Stimulated activated CD8-positive, alpha-beta memory T cell treated with anti-CD3 and anti-CD28 coated beads, Interleukin-15, amount 100 ng/mL, for 4 hours (primary cell): ENCODE data around the gene UBA1.
A peak's percentile ranks its signal among the peaks of the same experiment; 100 is the strongest.

Source experiments
- DNase-seq, 2 donors: peaks; one replicate each; pipeline ENCODE4 v3.0.0-alpha.2; 2020; ENCODE audit warnings: low read depth in 2 of 2

UBA1 gene

DNA sequence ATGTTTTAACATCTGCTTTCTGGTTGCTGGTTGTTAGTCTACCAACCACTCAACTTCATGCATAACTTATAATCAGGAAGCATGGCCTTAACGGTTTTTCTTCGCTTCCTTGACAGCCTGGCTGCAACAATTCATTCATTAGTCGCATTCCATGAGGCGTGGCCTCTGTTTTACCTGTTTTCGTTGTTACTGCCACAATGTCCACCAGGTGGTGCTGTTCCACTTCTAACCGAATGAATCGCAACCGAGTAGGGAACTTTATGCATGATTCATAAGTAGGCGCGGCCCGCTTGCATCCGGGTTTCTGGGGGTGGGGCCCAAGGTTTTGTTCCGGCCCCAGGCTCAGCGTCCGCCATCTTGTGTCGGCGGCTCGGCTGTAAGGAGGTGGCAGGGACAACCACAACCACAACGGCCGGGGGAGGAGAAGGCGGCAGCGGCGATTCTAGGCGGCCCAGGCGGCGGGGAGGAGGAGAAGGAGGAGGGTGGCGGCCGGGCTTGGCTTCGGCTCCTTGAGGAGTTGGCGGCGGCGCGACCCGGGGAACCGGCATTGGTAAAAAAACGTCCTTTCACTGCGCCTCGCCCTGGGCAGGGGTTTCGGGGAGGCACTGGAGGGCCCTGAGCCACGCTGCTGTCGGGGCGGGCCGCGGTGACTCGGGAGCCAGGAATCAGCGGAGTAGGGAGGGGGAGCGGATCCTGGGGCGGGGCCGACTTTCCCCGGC is at the start of gene UBA1:
Gene UBA1 (plus strand): TSS at position 355 of the 719 bp plus-strand sequence. CDS start 4,974 bp downstream, outside the sequence.
- DNase-seq, result peak; percentile 86 to 92

DNA sequence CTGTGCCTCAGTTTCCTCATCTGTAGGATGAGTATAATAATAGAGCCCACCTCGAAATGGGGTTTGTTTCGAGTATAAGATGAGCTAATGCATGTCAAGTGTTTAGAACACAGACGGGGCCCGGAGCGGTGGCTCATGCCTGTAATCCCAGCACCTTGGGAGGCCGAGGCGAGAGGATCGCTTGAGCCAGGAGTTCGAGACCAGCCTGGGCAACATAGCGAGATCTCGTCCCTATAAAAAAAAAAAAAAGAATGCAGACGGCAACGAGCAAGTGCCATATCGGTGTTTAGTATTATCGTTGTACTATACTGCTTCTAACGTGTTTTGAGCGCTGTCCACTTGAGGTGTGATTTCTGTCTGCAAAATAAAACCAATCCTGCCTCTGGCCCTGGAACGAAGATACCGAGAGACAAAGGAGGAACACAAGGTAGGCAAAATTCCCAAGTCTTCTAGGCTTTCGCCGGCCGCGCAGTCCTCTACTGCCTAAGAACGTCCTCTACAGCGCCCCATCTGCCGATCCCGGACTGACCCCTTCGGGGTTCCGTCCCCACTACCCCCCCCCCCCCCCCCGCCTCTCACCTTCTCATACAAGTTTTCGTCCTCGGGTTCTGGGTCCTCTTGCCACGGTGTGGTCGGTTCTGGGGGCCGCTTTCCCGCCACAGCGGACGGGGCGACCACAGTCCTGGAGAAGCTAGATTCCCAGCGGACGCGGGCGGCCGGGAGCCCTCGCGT is 49.6 kb upstream of the UBA1 start:
- peak in 1 of 2 donors; percentile 3 for DNase-seq

DNA sequence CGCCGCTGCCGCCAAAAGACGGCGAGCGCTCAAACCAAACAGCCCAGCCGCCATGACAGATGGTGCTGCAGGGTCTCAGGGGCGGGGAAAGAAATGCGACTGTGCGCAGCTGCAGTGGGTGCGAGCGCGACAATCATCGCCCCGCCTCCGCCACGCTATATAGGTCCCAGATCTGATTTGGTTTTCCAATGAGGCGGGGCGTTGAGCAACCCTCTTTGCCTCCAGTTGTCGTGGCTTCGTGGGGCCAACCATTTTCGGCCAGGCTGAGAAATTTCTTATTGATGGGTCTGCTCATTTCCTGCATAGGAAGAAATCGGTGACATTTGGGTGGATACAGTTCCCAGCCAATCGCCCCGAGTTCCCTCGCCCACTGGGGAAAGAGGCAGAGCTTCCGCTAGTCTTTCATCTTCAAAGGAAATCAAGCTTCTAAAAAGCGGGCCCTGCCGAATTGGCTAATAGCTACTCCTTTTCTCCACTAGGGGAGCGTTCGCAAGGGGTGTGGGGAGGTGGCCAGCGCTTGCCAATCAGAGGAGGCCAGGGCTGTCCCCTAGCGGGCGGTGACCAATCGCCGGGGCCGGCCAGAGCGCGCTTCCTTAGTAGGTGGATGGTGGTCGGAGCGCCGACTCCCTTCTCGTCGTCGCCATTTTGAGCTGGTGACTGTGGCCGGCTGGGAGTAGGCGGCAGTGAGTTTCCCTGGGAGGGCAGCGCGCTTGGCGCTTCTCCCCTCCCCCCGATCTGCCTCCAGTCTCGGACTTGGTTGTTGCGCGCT is 48.8 kb upstream of the UBA1 start, which contains the start of the genes NDUFB11 and RBM10:
Gene NDUFB11 (minus strand): TSS at position 77 of the 769 bp plus-strand sequence. CDS start 23 bp downstream, at position 54.
Gene RBM10 (plus strand): TSS at position 596 of the 769 bp plus-strand sequence. CDS start 2,261 bp downstream, outside the sequence.
- peak; percentile 78 to 80 for DNase-seq

DNA sequence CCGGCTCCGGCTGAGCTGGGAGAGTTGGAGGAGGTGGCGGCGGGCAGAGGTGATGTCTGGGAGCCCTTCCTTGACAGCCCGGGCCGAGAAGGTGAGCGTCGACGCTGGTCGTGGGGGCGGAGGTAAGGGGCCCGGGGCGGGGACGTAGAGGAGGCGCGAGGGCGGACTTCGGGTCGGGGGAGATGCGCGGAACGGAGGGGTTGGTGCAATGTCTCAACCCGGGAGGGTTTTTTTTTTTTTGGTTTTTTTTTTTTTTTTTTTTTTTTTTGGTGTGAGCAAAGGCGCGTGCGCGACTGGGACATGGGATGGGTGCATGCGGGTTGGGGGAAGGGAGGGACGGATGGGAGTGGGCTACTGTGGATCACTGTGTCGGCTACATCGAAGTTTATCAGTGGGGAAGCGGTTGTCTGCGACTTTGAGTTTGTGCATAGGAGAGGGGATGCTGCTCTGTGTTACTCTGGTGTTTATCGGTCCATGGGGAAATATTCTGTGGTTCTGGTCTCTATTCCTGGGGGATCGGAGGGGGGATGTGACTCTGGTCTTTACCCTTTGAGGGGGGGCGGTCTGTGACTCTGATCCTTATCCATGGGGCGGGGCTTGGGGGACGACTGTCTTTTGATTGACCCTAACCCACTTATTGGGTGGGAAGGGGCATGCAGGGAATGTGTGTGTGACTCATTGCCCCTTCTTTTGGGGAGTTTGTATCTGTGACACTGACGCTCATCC is 48.1 kb upstream of the UBA1 start:
- DNase-seq, result no peak

DNA sequence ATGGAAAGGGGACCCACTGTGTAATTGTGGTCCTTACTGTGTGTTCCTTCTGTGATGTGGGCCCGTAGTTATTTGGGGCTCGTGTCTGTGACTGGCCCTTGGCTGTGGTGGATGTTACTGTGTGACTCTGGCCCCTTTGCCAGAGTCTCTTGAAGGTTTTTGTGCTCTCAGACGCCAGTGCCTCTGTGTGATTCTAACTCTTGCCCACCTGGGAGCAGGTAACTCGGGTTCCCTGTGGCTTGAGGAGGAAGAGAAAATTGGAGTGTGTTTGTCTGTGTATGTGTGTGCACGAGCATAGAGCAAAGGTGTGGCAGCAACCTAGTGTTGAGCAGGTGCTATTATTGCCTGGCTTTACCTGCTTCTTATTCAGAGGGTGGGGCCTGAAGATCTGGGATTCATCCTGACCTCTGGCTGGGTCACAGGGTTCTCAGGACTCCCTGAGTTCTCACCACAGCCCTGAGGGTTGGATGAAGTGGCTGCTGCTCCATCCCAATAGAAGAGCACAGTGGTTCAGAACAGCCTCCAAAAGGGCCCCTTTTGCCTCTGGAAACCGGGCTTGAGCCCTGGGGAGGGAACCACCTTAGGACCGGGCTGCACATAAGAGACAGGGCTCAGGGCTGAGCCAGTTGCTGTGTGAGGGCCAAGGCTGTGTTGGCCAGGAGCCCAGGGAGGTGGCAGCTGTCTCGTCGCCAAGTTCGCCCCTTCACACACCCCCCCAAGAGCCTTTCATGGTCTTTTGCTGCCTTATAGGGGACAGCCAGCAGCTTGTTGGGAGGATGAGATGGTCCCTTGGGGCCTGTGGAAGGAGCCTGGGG is 47.3 kb upstream of the UBA1 start:
- DNase-seq, result no peak

DNA sequence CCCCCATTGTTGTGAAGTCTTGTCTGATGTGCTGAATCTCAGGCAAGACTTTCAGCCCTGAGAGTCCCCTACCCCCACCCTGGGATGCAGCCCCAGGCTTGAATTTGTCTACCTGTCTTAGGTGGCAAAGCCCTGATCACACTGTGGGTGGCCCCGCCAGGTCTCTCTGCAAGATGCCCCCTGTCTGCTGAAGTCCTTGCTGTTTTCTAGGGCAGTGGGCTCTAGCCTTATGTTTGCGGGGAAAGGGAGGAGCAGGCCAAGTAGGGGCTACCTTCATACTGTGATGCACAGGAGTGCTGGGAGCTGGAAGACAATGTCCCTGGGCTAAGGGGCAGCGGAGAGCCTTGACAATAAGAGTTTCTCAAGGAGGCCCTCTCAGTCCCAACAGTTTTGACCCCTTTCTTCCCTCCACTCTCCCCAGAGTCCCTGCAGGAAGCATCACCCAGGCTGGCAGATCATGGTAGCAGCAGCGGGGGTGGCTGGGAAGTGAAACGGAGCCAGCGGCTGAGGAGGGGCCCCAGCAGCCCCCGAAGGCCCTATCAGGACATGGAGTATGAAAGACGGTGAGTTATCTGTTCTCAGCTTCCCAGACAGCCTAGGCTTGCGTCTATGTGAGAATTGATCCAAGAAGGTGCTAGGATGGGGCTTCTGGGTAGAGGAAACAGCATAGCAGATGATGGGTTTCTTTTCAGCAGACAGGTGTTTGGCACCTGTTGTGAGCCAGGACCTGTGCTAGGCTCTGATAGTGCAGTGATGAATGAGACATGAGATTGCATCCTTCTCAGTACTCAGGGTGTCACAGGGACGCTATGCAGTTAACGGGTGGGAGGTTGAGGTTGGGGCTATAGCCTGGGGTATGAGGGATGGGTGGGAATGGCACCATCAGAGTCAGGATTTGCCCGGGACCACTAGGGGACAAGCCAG is 46.4 kb upstream of the UBA1 start:
- DNase-seq, result no peak

DNA sequence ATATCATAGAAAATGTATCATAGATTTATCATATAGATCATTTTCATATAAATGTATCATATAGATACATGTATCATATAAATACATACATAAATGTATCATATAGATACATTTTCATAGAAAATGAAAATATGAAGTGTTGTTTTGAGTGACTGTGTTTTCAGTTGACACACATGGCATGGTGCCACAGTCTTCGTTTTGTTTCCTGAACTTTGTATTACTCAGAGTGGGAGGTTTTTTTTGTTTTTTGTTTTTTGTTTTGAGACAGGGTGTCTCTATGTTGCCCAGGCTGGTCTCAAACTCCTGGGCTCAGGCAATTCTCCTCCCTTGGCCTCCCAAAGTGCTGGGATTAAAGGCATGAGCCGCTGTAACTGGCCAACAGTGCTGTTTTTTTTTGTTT is 44.7 kb upstream of the UBA1 start:
- no peak for DNase-seq

DNA sequence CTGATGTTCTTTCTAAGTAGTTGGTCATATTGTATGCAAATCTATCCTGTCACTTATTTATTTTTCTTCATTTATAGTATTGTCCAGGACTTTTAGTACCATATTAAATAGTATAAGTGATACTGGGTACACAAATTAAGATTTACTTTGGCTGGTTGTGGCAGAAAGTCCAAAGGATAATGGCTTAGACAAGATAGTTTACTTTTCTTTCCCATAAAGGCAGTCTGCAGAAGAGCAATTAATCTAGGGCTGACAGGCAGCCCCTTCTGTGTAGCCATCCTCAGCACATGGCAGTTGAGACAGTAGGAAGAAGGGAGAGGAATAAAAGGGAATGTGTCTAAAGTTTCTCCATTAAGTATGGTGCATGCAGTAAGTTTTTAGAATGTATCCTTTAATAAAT is 42.2 kb upstream of the UBA1 start:
- no peak for DNase-seq

DNA sequence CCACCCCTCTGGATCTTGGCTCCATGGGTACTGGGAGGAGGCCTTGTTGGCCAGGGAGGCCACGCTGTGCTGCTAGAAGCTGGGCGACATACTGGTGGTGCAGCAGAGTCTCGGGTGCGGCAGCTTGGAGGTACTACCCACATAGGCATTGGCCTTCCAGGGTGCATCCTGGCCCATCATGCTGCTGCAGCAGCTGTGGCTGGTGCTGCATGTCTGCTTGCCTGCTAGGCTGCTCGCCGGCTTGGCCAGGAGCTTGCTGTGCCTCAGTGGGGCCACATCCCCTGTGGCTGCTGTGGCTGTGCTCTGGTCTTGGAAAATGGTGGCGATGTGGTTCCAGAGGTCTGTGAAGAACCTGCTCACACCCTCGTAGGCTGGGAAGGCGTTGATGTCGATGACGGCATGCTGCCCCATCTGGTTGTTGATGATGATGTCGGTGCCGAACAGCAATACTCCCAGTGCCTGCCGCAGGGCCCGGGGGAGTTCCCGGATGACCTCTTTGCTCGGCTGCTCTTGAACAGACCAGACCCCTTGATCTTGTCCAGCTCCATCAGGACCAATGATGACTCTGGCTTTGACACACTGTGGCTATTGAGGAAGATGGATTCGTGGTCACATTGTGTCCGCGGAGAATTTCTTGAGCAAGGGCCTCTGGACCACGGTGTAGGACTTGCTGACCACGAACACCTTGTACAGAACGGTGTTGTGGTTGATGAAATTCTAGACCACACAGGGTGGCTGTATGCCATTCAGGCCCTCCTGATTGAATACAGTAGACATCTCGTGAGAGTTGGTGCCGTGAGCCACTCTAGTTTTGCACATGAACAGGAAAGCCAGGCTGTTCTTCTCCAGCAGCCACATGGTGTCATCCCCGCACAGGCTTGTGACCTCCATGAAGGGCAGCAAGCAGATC is 36.8 kb upstream of the UBA1 start:
- no peak for DNase-seq

DNA sequence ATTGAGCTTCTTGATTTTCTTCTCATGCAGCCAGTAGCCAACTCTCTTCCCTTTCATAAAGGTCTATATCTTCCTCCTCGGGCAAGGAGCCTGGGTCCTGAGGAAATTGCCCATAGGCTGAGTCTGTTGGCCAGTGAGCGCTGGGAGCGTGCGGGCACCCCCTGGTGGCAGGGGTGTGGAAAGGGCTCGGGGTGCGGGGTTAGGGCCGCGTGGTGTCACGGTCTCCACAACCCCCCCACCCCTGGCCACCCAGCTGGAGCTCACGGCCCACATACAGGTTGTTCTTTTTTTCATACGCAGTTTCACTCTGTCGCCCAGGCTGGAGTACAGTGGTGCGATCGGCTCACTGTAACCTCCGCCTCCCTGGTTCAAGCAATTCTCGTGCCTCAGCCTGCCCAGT is 35.5 kb upstream of the UBA1 start:
- DNase-seq, result no peak

DNA sequence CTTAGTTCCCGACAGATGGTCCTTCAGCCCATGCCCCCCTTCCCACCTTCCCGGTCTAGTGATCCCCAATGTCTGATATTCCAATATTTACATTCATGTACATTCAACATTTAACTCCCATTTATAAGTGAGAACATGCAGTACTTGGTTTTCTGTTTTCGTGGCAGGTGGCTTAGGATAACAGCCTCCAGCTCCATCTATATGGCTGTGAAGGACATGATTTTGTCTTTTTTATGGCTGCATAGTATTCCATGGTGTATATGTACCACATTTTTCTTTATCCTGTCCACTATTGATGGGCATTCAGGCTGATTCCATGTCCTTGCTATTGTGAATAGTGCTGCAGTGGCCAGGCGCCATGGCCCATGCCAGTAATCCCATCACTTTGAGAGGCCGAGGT is 34.8 kb upstream of the UBA1 start:
- no peak for DNase-seq

DNA sequence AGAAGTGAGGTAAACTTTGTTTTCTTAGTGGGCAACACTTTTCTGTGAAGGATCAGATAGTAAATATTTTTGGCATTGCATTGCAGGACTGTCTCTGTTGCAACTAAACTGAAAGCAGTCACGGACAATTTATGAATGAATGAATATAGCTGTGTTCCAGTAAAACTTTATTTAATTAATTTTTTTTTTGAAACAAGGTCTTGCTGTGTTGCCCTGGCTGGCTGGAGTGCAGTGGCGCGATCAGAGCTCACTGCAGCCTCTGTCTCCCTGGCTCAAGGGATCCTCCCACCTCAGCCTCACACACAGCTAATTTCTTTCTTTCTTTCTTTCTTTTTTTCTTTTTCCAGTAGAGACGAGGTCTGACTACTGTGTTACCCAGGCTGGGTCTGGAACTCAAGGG is 32.8 kb upstream of the UBA1 start:
- no peak for DNase-seq

DNA sequence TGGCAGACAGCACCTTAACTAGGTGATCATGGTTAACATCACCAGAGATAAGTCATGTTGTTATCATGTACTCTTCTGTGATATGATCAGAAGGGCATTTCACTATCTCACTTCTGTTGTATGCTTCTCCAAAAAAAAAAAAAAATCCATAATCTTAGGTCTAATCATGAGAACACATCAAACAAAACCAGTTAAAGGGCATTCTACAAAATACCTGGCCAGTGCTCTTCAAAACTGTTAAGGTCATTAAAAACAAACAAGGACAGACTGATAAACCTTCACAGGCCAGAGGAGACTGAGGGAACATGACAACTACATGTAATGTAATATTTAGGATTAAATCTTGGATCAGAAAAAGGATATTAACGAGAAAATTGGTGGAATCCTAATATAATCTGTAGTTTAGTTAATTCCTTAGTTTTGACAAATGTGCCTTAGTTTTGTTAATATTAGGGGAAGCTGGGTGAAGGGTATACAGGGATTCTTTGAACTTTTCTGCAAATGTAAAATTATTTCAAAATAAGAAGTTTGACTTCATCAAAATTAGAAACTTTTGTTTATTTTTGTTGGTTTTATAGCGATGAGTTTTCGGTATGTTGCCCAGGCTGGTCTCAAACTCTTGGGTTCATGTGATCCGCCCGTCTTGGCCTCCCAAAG is 30.6 kb upstream of the UBA1 start:
- DNase-seq, result no peak

DNA sequence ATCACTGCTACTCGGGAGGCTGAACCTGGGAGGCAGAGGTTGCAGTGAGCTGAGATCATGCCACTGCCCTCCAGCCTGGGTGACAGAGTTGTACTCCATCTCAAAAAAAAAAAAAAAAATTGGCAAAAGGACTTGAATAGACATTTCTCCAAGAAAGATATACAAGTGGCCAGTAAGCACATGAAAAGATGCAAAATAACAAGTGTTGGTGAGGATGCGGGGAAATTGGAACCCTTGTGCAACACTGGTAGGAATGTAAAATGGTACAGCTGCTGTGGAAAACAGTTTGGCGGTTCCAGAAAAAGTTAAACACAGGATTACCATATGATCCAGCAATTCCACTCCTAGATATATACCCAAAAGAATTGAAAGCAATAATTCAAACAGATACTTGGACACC is 29.2 kb upstream of the UBA1 start:
- DNase-seq, result no peak

DNA sequence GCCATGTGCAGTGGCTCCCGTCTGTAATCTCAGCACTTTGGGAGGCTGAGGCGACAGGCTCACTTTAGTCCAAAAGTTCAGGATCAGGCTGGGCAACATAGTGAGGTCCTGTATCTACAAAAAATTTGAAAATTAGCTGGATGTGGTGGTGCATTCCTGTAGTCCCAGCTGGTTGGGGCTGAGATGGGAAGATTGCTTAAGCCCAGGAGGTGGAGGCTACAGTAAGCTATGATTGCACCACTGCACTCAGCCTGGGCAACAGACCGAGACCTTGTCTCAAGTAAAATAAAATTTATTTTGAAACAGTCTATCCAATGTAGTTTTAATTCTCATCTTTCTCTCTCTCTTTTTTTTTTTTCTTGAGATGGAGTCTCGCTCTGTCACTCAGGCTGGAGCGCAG is 27.5 kb upstream of the UBA1 start:
- DNase-seq, result no peak

DNA sequence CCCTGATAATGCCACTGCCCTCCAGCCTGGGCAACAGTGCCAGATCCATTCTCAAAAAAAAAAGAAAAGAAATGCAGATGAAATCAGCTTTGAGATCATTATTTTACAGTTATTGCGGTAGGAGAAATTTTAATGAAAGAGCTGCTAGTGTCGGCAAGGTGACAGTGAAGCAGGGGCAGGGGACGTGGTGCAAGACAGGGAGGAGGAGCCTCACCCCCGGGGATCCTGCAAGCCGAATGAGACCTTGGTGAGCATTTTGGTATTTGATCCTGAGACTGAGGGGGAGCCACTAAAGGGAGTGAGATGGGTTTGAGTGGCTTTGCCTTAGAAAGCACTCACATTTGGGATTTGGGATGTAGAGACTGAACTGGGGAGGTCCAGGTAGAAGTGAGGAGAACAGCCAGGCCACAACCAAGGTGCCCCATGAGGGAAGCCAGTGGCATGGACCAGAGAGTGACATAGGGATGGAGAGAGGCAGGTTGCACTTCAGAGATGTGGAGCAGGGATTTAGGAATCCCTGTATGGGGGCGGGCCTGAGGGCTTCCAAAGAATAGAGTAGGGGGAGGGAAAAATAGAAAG is 25.0 kb upstream of the UBA1 start:
- DNase-seq, result no peak

DNA sequence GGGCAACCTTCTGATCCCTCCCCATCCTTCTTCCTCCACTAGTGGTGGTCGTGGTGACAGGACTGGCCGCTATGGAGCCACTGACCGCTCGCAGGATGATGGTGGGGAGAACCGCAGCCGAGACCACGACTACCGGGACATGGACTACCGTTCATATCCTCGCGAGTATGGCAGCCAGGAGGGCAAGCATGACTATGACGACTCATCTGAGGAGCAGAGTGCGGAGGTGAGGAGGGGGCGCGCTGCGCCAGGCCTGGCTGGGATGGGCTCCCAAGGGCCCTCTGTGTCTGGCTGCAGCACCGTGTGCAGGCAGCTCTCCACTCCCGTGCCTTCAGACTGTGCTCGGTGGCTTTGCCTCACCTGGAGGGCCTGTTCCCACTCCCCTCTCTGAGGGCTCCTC is 24.4 kb upstream of the UBA1 start:
- DNase-seq, result no peak
